Measurements from ENCODE around the gene TNFRSF8. TPM values are rescaled to one million over a fixed set of nuclear protein-coding genes. Genes with fewer than 3 reads are reported as not detected.

Gene TNFRSF8
- total RNA-seq, 1 experiment from 2014 or later = 0.13 TPM

DNA sequence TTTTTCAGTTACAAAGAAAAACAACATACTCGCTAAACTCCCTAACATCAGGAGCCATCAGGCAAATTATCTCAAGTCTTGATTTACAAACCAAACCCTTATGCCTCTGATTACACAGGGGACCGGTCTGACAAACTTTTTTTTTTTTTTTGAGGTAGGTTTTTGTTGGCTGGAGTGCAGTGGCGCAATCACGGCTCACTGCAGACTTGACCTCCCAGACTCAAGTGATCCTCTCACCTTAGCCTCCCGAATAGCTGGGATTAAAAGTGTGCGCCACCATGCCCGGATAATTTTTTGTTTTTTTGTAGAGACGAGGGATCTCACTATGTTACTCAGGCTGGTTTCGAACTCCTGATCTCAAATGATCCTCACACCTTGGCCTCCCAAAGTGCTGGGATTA is 47.6 kb upstream of the TNFRSF8 start:
- H3K4me3 ChIP-seq (ENCODE audit: low read depth in 2 of 2, low read length in 2 of 2) = no peak overlapping the region
- peaks cover 2% of the 10 kb centered on the region; the same call in 1 of the 2 replicates for H3K36me3 ChIP-seq (ENCODE audit: control insufficient read depth, insufficient read depth, low read length)
- ChIA-PET CTCF (no interaction called here), POLR2A (no interaction called here)
- no peaks in the 10 kb centered on the region for H3K4me1 ChIP-seq (ENCODE audit: control insufficient read depth, insufficient read depth, low read length)
- intact Hi-C loops (cut with micrococcal nuclease; ENCODE audit: unreplicated experiment) = no loop called here
- no TSS peak for BruUV-seq (replicated peaks)
- no peak for DNase-seq (ENCODE audit: low read depth, low spot score)
- ATAC-seq = no peak
- no peaks in the 10 kb centered on the region for H3K27me3 ChIP-seq (ENCODE audit: control insufficient read depth, insufficient read depth, low read length)
- TF ChIP-seq TCF7L2 (IDR thresholded peaks at IDR 0.05; ENCODE audit: low read depth, low read length) (no peak), POLR2AphosphoS5 (IDR thresholded peaks at IDR 0.05; ENCODE audit: low read depth, low read length) (no peak), SIN3A (IDR thresholded peaks at IDR 0.05; ENCODE audit: borderline replicate concordance, insufficient read depth, low read depth, low read length) (no peak)
- TF ChIP-seq, protein P1, sequence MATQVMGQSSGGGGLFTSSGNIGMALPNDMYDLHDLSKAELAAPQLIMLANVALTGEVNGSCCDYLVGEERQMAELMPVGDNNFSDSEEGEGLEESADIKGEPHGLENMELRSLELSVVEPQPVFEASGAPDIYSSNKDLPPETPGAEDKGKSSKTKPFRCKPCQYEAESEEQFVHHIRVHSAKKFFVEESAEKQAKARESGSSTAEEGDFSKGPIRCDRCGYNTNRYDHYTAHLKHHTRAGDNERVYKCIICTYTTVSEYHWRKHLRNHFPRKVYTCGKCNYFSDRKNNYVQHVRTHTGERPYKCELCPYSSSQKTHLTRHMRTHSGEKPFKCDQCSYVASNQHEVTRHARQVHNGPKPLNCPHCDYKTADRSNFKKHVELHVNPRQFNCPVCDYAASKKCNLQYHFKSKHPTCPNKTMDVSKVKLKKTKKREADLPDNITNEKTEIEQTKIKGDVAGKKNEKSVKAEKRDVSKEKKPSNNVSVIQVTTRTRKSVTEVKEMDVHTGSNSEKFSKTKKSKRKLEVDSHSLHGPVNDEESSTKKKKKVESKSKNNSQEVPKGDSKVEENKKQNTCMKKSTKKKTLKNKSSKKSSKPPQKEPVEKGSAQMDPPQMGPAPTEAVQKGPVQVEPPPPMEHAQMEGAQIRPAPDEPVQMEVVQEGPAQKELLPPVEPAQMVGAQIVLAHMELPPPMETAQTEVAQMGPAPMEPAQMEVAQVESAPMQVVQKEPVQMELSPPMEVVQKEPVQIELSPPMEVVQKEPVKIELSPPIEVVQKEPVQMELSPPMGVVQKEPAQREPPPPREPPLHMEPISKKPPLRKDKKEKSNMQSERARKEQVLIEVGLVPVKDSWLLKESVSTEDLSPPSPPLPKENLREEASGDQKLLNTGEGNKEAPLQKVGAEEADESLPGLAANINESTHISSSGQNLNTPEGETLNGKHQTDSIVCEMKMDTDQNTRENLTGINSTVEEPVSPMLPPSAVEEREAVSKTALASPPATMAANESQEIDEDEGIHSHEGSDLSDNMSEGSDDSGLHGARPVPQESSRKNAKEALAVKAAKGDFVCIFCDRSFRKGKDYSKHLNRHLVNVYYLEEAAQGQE (IDR thresholded peaks at IDR 0.05; ENCODE audit: insufficient read depth in 1 of 2, low read depth in 2 of 2, low read length in 1 of 2) = no peak
- TF ChIP-seq, protein P2, sequence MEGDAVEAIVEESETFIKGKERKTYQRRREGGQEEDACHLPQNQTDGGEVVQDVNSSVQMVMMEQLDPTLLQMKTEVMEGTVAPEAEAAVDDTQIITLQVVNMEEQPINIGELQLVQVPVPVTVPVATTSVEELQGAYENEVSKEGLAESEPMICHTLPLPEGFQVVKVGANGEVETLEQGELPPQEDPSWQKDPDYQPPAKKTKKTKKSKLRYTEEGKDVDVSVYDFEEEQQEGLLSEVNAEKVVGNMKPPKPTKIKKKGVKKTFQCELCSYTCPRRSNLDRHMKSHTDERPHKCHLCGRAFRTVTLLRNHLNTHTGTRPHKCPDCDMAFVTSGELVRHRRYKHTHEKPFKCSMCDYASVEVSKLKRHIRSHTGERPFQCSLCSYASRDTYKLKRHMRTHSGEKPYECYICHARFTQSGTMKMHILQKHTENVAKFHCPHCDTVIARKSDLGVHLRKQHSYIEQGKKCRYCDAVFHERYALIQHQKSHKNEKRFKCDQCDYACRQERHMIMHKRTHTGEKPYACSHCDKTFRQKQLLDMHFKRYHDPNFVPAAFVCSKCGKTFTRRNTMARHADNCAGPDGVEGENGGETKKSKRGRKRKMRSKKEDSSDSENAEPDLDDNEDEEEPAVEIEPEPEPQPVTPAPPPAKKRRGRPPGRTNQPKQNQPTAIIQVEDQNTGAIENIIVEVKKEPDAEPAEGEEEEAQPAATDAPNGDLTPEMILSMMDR (IDR thresholded peaks at IDR 0.05) = no peak
- H3K9me3 ChIP-seq (ENCODE audit: control insufficient read depth, insufficient read depth, low read depth, low read length) = no peaks in the 10 kb centered on the region
- no peak overlapping the region for H3K27ac ChIP-seq (ENCODE audit: low read length)
- in situ Hi-C loops (cut with HindIII; ENCODE audit: low pct_unique_long_range_greater_than_20kb, low sequenced_read_pairs) = no loop called here

- H3K4me3 ChIP-seq (ENCODE audit: low read depth in 2 of 2, low read length in 2 of 2) = no peak overlapping the region
- no peaks in the 10 kb centered on the region for H3K9me3 ChIP-seq (ENCODE audit: control insufficient read depth, insufficient read depth, low read depth, low read length)
- ChIA-PET CTCF (no interaction called here), POLR2A (interaction anchor here (0.5 kb wide), 1 partner anchor 21 kb away, joined by 4 read pairs; no protein-coding TSS in a partner anchor)
- no TSS peak for BruUV-seq (replicated peaks)
- in situ Hi-C loops (cut with HindIII; ENCODE audit: low pct_unique_long_range_greater_than_20kb, low sequenced_read_pairs) = no loop called here
- H3K27ac ChIP-seq (ENCODE audit: low read length) = no peak overlapping the region
- no peaks in the 10 kb centered on the region for H3K4me1 ChIP-seq (ENCODE audit: control insufficient read depth, insufficient read depth, low read length)
- ATAC-seq (no peak), DNase-seq (ENCODE audit: low read depth, low spot score) (no peak)
- no peaks in the 10 kb centered on the region for H3K36me3 ChIP-seq (ENCODE audit: control insufficient read depth, insufficient read depth, low read length)
- no peaks in the 10 kb centered on the region for H3K27me3 ChIP-seq (ENCODE audit: control insufficient read depth, insufficient read depth, low read length)
- no peak for TF ChIP-seq TCF7L2 (IDR thresholded peaks at IDR 0.05; ENCODE audit: low read depth, low read length)
- TF ChIP-seq, protein P2 (IDR thresholded peaks at IDR 0.05) = no peak
- no peak for TF ChIP-seq SIN3A (IDR thresholded peaks at IDR 0.05; ENCODE audit: borderline replicate concordance, insufficient read depth, low read depth, low read length)
- no peak for TF ChIP-seq POLR2AphosphoS5 (IDR thresholded peaks at IDR 0.05; ENCODE audit: low read depth, low read length)
- intact Hi-C loops (cut with micrococcal nuclease; ENCODE audit: unreplicated experiment) = no loop called here
Observed at GRCh38 chr1:12016182-12016581, 46.9 kb upstream of the TNFRSF8 start.

All from Panc1 (cell line).